T-helper 2 cell treated with Interferon-gamma antibody and Interleukin-4, amounts not matched to agents 100 ng/mL and 5 ng/mL, for 36 hours (primary cell): Measurements from ENCODE around the gene TNRC18. TPM values are rescaled to one million over a fixed set of nuclear protein-coding genes. Genes with fewer than 3 reads are reported as not detected.
"Not testable (repeated sequence)": the region's sequence is repeated elsewhere in the genome, so short reads cannot be mapped to it uniquely, and the experiment has no call there.

Experiments
- intact Hi-C: fragments of 100-400 bp; cut with micrococcal nuclease; formaldehyde crosslinking; loops from one replicate; pipeline ENCODE4 v1.15.1; 2023
- total RNA-seq: library from RNA; stranded (reverse); gene quantifications from 2 replicates; pipeline ENCODE4 v1.2.3, GENCODE V29; 2022

Gene TNRC18
- total RNA-seq: 46.0 and 51.4 TPM in 2 replicates

DNA sequence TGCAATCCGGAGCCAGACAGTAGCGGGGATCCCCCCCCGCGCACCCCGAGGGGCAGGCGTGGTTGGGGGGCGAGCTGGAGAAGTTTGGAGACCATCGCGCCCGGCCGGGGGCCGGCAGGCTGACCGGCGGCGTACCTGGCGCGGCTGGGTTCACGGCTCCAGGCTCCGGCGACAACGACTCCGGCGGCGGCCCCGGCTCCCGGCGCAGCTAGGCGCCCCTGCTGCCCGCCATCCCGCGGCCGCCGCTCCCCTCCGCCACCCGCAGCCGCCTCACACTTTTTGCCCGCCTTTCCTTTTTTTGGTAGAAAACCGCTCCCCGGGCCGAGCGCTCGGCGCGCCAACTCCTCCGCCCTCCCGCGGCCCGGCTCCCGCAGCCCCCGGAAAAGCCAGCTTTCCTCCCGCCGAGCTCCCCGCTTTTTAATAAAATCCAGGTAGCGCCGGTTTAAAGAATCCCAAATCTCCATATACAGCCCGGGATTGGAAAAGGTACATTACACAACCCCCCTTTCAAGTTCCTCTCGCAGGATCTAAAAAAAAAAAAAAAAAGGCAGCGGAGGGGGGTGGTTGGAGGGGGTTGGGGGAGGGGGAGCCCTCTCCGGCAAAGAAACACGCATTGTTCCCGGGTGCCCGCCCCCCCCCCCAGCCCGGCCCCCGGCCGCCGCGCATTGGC is at the start of gene TNRC18:
Gene TNRC18, minus strand, starts transcription at position 529 of the 670 bp plus-strand sequence. CDS start 2,588 bp downstream, outside the sequence.
- intact Hi-C loops: no loop called here

GRCh38 chr7:5472432-5473315 is 49.0 kb upstream of the TNRC18 start:
- intact Hi-C loops: no loop called here

DNA sequence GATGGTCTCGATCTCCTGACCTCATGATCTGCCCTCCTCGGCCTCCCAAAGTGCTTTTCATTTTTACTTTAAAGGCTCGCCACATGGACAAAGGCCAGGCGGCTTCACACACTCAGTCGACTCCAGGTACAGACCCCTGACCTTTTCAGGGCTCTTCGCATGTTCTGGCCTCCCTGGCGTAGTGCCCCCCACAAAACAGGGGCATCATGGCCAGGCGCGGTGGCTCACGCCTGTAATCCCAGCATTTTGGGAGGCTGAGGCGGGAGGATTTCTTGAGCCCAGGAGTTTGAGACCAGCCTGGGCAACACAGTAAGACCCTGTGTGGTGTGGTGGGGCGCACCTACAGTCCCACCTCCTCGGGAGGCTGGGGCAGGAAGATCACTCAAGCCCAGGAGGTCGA is 48.0 kb upstream of the TNRC18 start:
- intact Hi-C loops: not testable (repeated sequence)

GRCh38 chr7:5470816-5471215 is 47.2 kb upstream of the TNRC18 start:
- intact Hi-C loops: no loop called here

DNA sequence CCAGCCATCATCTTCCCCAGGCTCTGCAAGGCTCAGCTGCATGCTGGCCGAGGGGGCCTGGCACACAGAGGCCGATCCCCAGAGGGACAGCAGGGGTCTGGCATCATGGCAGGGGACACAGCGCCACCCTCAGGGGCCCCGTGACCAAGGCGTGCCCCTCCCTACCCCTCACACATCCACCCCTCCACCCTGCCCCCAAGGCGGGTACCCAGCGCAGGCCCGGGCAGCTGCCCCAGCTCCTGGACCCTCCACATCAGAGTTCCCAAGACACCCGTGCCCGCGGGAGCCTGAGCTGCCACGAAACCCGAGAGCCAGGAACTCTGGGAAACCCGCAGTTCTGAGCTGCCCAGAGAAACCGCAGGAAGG is 46.5 kb upstream of the TNRC18 start:
- intact Hi-C loops: no loop called here

DNA sequence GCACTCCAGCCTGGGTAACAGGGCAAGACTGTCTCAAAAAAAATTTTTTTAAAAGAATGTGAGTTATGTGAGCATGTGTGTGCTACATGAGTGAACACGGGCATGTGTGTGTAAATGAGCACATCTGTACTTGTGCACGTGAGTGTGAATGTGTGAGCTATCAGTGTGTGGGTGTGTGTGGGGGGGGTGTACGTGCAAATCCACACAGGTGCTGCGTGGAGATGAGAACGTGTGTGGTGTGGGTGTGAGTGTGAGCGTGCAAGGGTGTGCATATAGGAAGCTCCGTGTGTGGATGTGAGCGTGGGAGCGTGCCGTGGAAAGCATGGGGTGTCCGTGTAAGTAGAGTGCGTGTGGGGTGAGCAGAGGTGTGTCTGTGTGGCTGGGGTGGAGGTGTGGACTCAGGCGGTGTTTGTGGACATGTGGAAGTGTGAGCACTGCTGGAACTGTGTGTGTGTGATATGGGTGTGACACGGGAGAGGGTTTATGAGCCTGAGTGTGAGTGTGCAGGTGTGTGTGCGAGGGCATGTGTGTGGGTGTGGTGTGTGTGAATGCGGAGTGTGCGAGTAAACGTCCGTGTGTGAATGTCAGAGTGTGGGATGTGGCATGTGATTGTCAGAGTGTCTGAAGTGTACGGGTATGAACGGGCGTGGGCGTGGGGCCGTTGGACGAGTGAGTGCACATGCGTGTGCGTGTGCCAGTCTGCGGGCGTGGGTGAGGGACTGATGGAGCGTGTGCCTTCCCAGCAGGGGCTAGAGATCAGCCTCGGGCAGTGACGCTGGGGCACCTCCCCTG is 45.9 kb upstream of the TNRC18 start:
- intact Hi-C loops: no loop called here

GRCh38 chr7:5467645-5468044 is 44.0 kb upstream of the TNRC18 start:
- intact Hi-C loops: no loop called here

DNA sequence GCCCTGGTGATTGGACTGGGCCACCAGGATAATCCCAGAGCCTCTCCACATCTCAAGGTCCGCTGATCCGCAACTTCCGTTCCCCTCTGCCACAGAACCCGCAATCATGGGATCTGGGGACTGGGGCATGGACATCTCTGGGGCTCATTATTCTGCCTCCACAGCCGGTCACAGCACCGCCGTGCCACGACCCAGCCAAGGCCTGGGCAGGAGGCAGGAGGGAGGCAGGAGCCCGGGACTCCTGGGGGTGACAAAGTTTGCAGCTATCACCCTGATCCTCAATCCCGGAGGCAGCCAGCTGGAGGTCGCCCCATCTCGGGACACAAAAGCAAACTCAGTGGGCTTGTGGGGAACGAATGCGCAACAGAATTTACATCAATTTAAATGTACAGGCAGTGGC is 42.9 kb upstream of the TNRC18 start:
- intact Hi-C loops: no loop called here

- intact Hi-C loops: no loop called here
Measured at GRCh38 chr7:5463031-5463430, 39.4 kb upstream of the TNRC18 start.

DNA sequence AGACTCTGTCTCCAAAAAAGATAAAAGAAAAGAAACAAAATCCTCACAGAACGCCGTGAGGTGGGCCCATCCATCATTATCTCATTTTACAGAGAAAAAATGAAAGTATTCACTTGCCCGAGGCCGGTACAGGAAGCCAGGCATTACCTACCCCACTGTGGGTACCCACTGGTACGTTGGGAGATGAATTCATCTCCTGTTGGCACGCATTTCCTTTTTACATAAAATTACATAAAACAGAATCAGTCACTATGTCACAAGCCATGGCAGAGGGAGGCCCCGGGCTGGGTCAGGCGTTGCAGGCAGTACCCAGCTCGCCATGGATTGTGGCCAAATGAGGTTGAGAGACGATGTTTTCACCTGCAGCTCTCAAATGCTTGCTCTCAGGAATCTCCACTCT is 38.6 kb upstream of the TNRC18 start:
- intact Hi-C loops: no loop called here

GRCh38 chr7:5458921-5459480 is 35.4 kb upstream of the TNRC18 start:
- intact Hi-C loops: no loop called here

DNA sequence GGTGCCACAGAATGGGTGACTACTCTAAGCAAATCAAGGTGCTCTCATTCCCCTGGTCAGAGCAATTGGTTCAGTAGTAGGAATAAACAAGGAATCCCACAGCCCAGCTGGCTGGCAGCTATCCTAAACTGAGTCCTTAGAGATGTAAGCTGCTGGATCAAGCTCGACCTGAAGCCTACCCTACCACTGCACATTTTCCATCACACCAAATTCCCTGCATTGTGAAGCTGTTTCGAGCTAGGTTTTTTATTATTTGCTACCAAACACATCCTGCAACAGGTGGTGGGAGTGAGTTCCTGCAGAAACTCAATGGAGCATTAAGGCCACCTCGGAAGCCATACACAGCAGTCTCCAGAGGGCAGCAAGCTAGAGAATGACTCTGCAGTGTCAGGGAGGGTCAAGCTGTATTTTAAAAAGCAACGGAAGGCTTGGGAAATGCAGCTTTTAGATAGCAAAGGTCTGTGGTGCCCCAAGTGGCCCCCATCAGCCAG is 33.7 kb upstream of the TNRC18 start:
- intact Hi-C loops: no loop called here

GRCh38 chr7:5456409-5456808 is 32.8 kb upstream of the TNRC18 start:
- intact Hi-C loops: no loop called here

GRCh38 chr7:5455581-5456219 is 32.1 kb upstream of the TNRC18 start:
- intact Hi-C loops: no loop called here

DNA sequence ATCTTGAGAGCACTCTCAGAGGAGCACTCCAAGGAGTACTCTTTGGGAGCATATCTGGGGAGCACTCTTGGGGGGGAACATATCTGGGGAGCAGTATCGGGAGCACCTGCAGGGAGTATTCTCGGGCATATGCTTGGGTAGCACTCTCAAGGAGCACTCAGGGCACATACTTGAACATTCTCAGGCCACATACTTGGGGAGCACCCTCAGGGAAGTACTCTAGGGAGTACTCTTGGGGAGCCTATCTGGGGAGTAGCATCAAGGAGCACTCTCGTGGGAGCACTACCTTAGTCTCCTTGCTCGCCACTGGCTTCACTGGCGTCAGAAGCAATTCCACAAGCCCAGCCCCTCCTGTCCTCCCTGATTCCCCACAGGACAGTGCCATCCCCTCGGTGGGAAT is 31.5 kb upstream of the TNRC18 start:
- intact Hi-C loops: no loop called here

GRCh38 chr7:5454485-5454884 is 30.9 kb upstream of the TNRC18 start:
- intact Hi-C loops: no loop called here

DNA sequence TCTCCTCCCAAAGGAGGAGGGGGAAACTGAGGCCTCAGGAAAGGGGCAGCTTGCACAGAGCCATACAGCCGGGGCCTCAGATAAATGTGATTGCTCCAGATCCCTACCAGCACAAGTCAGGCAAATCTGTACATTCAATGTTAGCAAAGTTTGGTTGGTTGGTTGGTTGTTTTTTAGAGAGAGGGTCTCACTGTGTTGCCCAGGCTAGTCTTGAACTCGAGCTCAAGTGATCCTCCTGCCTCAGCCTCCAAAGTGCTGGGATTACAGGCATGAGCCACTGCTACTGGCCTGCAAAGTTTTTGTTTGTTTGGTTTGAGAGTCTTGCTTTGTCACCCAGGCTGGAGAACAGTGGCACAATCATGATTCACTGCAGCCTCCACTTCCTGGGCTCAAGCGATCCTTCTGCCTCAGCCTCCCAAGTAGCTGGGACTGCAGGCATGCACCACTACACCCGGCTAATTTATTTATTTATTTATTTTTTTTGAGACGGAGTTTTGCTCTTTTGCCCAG is 30.0 kb upstream of the TNRC18 start:
- intact Hi-C loops: no loop called here

DNA sequence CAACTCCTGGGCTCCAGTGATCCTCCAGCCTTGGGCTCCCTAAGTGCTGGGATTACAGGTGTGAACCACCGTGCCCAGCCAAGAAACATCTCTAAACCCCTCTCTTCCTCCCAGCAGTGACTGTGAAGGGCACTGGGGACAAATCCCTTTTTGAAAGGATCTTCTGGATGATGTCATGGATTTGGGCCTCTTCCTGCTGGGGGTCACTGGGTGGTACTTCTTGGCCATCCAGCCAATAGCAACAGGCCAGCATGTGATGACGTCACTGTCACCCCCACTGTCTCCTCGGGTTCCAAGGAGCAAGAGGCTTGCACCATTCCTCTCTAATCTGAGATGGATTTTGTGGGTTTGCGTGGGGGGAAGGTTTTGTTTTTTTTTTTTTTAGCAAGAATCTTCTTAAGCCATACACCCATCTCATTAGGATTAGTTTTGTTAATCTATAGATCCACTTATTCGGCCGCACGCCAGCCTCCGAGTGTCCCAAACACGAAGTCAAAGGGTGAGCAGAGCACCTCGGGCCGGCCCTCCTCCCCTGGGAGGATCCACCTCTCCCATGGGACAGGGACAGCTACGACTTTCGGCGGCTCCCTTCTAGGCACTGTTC is 29.4 kb upstream of the TNRC18 start:
- intact Hi-C loops: no loop called here

DNA sequence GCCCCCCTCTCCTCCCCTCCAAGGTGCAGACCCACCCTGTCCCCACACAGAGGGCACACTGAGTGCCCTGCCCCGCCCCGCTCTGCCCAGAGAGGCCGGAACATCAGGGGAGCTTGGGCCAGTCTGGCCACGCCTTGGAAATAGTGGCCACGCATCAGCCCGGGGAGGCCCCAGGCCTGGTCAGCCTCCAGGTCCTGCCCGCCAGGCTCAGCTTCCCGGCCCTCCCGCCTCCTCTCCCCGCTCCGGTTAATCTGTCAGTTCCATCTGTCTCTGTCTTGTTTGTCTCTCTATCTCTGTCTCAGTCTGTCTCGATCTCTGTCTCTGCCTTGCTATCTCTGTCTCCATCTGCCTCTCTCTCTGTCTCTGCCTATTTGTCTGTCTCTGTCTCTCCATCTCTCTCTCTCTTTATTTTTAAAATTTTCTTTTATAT is 28.9 kb upstream of the TNRC18 start:
- intact Hi-C loops: no loop called here

DNA sequence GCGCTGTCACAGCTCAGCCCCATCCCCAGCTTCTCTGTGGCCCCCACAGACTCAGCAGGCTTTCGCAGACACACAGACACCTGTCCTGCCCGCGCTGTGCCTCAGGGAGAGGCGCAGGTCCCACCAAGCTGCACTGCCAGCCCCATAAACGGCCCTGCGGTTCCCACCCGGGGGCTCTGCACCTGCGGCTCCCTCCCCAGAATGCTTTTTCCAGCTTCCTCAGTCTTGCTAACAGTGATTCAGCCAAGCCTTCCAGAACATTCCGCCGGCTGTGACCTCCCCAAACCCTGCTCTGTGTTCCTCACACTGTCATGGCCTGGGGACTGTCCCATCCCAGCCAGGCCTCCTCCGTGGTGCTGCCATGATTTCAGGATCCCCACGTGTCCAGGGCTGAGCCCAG is 27.8 kb upstream of the TNRC18 start:
- intact Hi-C loops: no loop called here
